ENCODE measurements around the gene AGMO.

Gene AGMO

GRCh38 chr7:15546272-15546792, 15.5 kb downstream of the AGMO start:
- no peaks in the 10 kb centered on the region for H3K9me3 ChIP-seq (replicated peaks in 1 of 2; ENCODE audit: control insufficient read depth in 2 of 2, insufficient read depth in 1 of 2, low read depth in 1 of 2, low read length in 2 of 2)
- H3K4me3 ChIP-seq (ENCODE audit: low read length in 2 of 2), result peak overlapping the region in 1 of 2 donors; percentile 58
- no peak overlapping the region for H2AFZ ChIP-seq (ENCODE audit: low read length)
- H2BK15ac ChIP-seq (ENCODE audit: low read length), result no peak overlapping the region
- H3K27me3 ChIP-seq (ENCODE audit: control insufficient read depth in 3 of 3, insufficient read depth in 3 of 3, low read depth in 1 of 3, low read length in 3 of 3), result peaks cover 0 to 2% (median 0%) of the 10 kb centered on the region in 3 experiments
- H3K36me3 ChIP-seq (replicated peaks in 1 of 2; ENCODE audit: control insufficient read depth in 2 of 2, insufficient read depth in 2 of 2, low read length in 2 of 2), result no peaks in the 10 kb centered on the region
- no peak overlapping the region for H2BK5ac ChIP-seq (ENCODE audit: low read length)
- no CpG with 5 or more reads among the region's 2 CpGs for WGBS, 2 donors (ENCODE audit: extremely low coverage in 2 of 2, insufficient read length in 2 of 2, insufficient replicate concordance in 1 of 2)
- no peak overlapping the region for H3K4me2 ChIP-seq (ENCODE audit: insufficient read depth, low read length, poor library complexity, severe bottlenecking)
- no peak for DNase-seq (ENCODE audit: low spot score)
- H3K14ac ChIP-seq (ENCODE audit: low read length), result no peak overlapping the region
- H4K8ac ChIP-seq (ENCODE audit: low read depth, low read length), result no peak overlapping the region
- no peak overlapping the region for H3K18ac ChIP-seq (ENCODE audit: low read length)
- no peaks in the 10 kb centered on the region for H3K4me1 ChIP-seq (ENCODE audit: control insufficient read depth in 2 of 2, insufficient read depth in 1 of 2, low read depth in 1 of 2, low read length in 2 of 2)
- H3K27ac ChIP-seq (replicated peaks; ENCODE audit: low read length), result no peak overlapping the region
- no peak overlapping the region for H3K23ac ChIP-seq (ENCODE audit: low read depth, low read length, poor library complexity)
- no peak overlapping the region for H4K91ac ChIP-seq (ENCODE audit: low read depth, low read length, poor library complexity)
- H2BK12ac ChIP-seq (ENCODE audit: low read length), result no peak overlapping the region
- no peak overlapping the region for H2BK120ac ChIP-seq (ENCODE audit: low read depth, low read length)
- no peak overlapping the region for H3K9ac ChIP-seq (ENCODE audit: low read depth, low read length, poor library complexity)
- H3K79me1 ChIP-seq (ENCODE audit: low read depth, low read length), result no peaks in the 10 kb centered on the region
- no peak overlapping the region for H3K4ac ChIP-seq (ENCODE audit: low read length)
- H2AK5ac ChIP-seq (ENCODE audit: low read depth, low read length), result no peak overlapping the region

GRCh38 chr7:15544050-15544449, 17.8 kb downstream of the AGMO start:
- Histone ChIP-seq H3K9me3 (replicated peaks in 1 of 2; ENCODE audit: control insufficient read depth in 2 of 2, insufficient read depth in 1 of 2, low read depth in 1 of 2, low read length in 2 of 2) (no peaks in the 10 kb centered on the region), H2BK120ac (ENCODE audit: low read depth, low read length) (no peak overlapping the region), H3K4me3 (ENCODE audit: low read length in 2 of 2) (no peak overlapping the region), H3K4me1 (ENCODE audit: control insufficient read depth in 2 of 2, insufficient read depth in 1 of 2, low read depth in 1 of 2, low read length in 2 of 2) (no peaks in the 10 kb centered on the region), H3K27ac (replicated peaks; ENCODE audit: low read length) (no peak overlapping the region), H2BK5ac (ENCODE audit: low read length) (no peak overlapping the region), H3K79me1 (ENCODE audit: low read depth, low read length) (no peaks in the 10 kb centered on the region), H4K91ac (ENCODE audit: low read depth, low read length, poor library complexity) (no peak overlapping the region), H4K8ac (ENCODE audit: low read depth, low read length) (no peak overlapping the region), H3K4ac (ENCODE audit: low read length) (no peak overlapping the region), H2AK5ac (ENCODE audit: low read depth, low read length) (no peak overlapping the region), H3K9ac (ENCODE audit: low read depth, low read length, poor library complexity) (no peak overlapping the region), H2AFZ (ENCODE audit: low read length) (no peak overlapping the region), H2BK12ac (ENCODE audit: low read length) (no peak overlapping the region), H3K4me2 (ENCODE audit: insufficient read depth, low read length, poor library complexity, severe bottlenecking) (no peak overlapping the region), H3K23ac (ENCODE audit: low read depth, low read length, poor library complexity) (no peak overlapping the region), H2BK15ac (ENCODE audit: low read length) (no peak overlapping the region), H3K36me3 (replicated peaks in 1 of 2; ENCODE audit: control insufficient read depth in 2 of 2, insufficient read depth in 2 of 2, low read length in 2 of 2) (no peaks in the 10 kb centered on the region), H3K14ac (ENCODE audit: low read length) (no peak overlapping the region), H3K27me3 (ENCODE audit: control insufficient read depth in 3 of 3, insufficient read depth in 3 of 3, low read depth in 1 of 3, low read length in 3 of 3) (peaks cover 0 to 2% (median 0%) of the 10 kb centered on the region in 3 experiments), H3K18ac (ENCODE audit: low read length) (no peak overlapping the region)
- WGBS, 2 donors (ENCODE audit: extremely low coverage in 2 of 2, insufficient read length in 2 of 2, insufficient replicate concordance in 1 of 2), result no CpG with 5 or more reads among the region's 2 CpGs
- DNase-seq (ENCODE audit: low spot score), result no peak

GRCh38 chr7:15543256-15543655, 18.6 kb downstream of the AGMO start:
- H2AFZ ChIP-seq (ENCODE audit: low read length), result no peak overlapping the region
- no peak overlapping the region for H4K91ac ChIP-seq (ENCODE audit: low read depth, low read length, poor library complexity)
- no peak for DNase-seq (ENCODE audit: low spot score)
- H3K27me3 ChIP-seq (ENCODE audit: control insufficient read depth in 3 of 3, insufficient read depth in 3 of 3, low read depth in 1 of 3, low read length in 3 of 3), result peaks cover 0 to 2% (median 0%) of the 10 kb centered on the region in 3 experiments
- no peak overlapping the region for H3K9ac ChIP-seq (ENCODE audit: low read depth, low read length, poor library complexity)
- H2BK120ac ChIP-seq (ENCODE audit: low read depth, low read length), result no peak overlapping the region
- no peaks in the 10 kb centered on the region for H3K79me1 ChIP-seq (ENCODE audit: low read depth, low read length)
- no peak overlapping the region for H3K4me3 ChIP-seq (ENCODE audit: low read length in 2 of 2)
- no peak overlapping the region for H3K4ac ChIP-seq (ENCODE audit: low read length)
- H2BK5ac ChIP-seq (ENCODE audit: low read length), result no peak overlapping the region
- H2AK5ac ChIP-seq (ENCODE audit: low read depth, low read length), result no peak overlapping the region
- WGBS, 2 donors (ENCODE audit: extremely low coverage in 2 of 2, insufficient read length in 2 of 2, insufficient replicate concordance in 1 of 2), result no CpG with 5 or more reads among the region's 1 CpG
- H2BK15ac ChIP-seq (ENCODE audit: low read length), result no peak overlapping the region
- no peaks in the 10 kb centered on the region for H3K36me3 ChIP-seq (replicated peaks in 1 of 2; ENCODE audit: control insufficient read depth in 2 of 2, insufficient read depth in 2 of 2, low read length in 2 of 2)
- no peak overlapping the region for H4K8ac ChIP-seq (ENCODE audit: low read depth, low read length)
- H3K23ac ChIP-seq (ENCODE audit: low read depth, low read length, poor library complexity), result no peak overlapping the region
- no peaks in the 10 kb centered on the region for H3K4me1 ChIP-seq (ENCODE audit: control insufficient read depth in 2 of 2, insufficient read depth in 1 of 2, low read depth in 1 of 2, low read length in 2 of 2)
- no peak overlapping the region for H3K27ac ChIP-seq (replicated peaks; ENCODE audit: low read length)
- H3K18ac ChIP-seq (ENCODE audit: low read length), result no peak overlapping the region
- no peak overlapping the region for H2BK12ac ChIP-seq (ENCODE audit: low read length)
- H3K14ac ChIP-seq (ENCODE audit: low read length), result no peak overlapping the region
- no peak overlapping the region for H3K4me2 ChIP-seq (ENCODE audit: insufficient read depth, low read length, poor library complexity, severe bottlenecking)
- H3K9me3 ChIP-seq (replicated peaks in 1 of 2; ENCODE audit: control insufficient read depth in 2 of 2, insufficient read depth in 1 of 2, low read depth in 1 of 2, low read length in 2 of 2), result no peaks in the 10 kb centered on the region

DNA sequence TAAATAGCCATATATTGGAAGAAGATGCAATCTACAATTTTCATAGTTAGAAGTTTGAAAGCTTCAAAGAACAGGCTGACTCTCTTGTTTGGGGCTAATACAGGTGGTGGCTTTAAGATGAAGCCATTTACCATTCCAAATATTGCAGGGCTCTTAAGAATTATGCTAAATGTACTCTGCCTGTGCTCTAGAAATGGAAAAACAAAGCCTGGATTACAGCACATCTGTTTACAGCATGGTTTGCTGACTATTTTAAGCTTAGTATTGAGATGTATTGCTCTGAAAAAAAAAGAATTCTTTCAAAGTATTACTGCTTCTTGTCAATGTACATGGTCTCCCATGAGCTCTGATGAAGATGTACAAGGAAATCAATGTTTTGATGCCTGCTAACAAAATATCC, 34.2 kb downstream of the AGMO start:
- Histone ChIP-seq H3K36me3 (replicated peaks in 1 of 2; ENCODE audit: control insufficient read depth in 2 of 2, insufficient read depth in 2 of 2, low read length in 2 of 2) (no peaks in the 10 kb centered on the region), H3K18ac (ENCODE audit: low read length) (no peak overlapping the region), H2BK5ac (ENCODE audit: low read length) (no peak overlapping the region), H2AFZ (ENCODE audit: low read length) (no peak overlapping the region), H3K9me3 (replicated peaks in 1 of 2; ENCODE audit: control insufficient read depth in 2 of 2, insufficient read depth in 1 of 2, low read depth in 1 of 2, low read length in 2 of 2) (no peaks in the 10 kb centered on the region), H2AK5ac (ENCODE audit: low read depth, low read length) (no peak overlapping the region), H3K4me1 (ENCODE audit: control insufficient read depth in 2 of 2, insufficient read depth in 1 of 2, low read depth in 1 of 2, low read length in 2 of 2) (no peaks in the 10 kb centered on the region), H3K23ac (ENCODE audit: low read depth, low read length, poor library complexity) (no peak overlapping the region), H4K91ac (ENCODE audit: low read depth, low read length, poor library complexity) (no peak overlapping the region), H3K4me3 (ENCODE audit: low read length in 2 of 2) (no peak overlapping the region), H3K14ac (ENCODE audit: low read length) (no peak overlapping the region), H2BK15ac (ENCODE audit: low read length) (no peak overlapping the region), H3K4me2 (ENCODE audit: insufficient read depth, low read length, poor library complexity, severe bottlenecking) (no peak overlapping the region), H3K9ac (ENCODE audit: low read depth, low read length, poor library complexity) (no peak overlapping the region), H2BK120ac (ENCODE audit: low read depth, low read length) (no peak overlapping the region), H2BK12ac (ENCODE audit: low read length) (no peak overlapping the region), H4K8ac (ENCODE audit: low read depth, low read length) (no peak overlapping the region), H3K79me1 (ENCODE audit: low read depth, low read length) (no peaks in the 10 kb centered on the region), H3K27ac (replicated peaks; ENCODE audit: low read length) (no peak overlapping the region), H3K4ac (ENCODE audit: low read length) (no peak overlapping the region), H3K27me3 (ENCODE audit: control insufficient read depth in 3 of 3, insufficient read depth in 3 of 3, low read depth in 1 of 3, low read length in 3 of 3) (no peaks in the 10 kb centered on the region)
- DNase-seq (ENCODE audit: low spot score), result no peak
